ENCODE results near the gene ZNF462. TPM values are rescaled to one million over a fixed set of nuclear protein-coding genes. Genes with fewer than 3 reads are reported as not detected.

ZNF462 gene
- total and polyA plus RNA-seq, 2 of the 13 experiments (the other 11 are each of a cell fraction or from before 2014, with no cell fraction given) = not detected

- no peak overlapping the region for H3K27ac ChIP-seq (ENCODE audit: extremely low read length, insufficient read depth, low read length)
- no peak for FAIRE-seq
- in situ Hi-C loops (cut with HindIII; ENCODE audit: extremely low pct_ligation_motif_present, low pct_unique_long_range_greater_than_20kb) = no loop called here
These were observed 15.3 kb downstream of the ZNF462 start for GRCh38 chr9:106878081-106878837.

More at GRCh38 chr9:106878081-106878837, 15.3 kb downstream of the ZNF462 start:
- DNase-seq (ENCODE audit: low spot score) = no peak
- no peaks in the 10 kb centered on the region for H3K27me3 ChIP-seq (ENCODE audit: control insufficient read depth in 1 of 2, insufficient read depth in 2 of 2, low read length in 2 of 2)
- TF ChIP-seq ATF1 (CRISPR knock-in tag; IDR thresholded peaks at IDR 0.05) (no peak), ZNF790 (CRISPR knock-in tag; IDR thresholded peaks at IDR 0.05; ENCODE audit: borderline replicate concordance) (no peak), ZNF18 (CRISPR knock-in tag; IDR thresholded peaks at IDR 0.05; ENCODE audit: insufficient replicate concordance) (no peak), SNAPC2 (CRISPR knock-in tag; IDR thresholded peaks at IDR 0.05) (no peak), ZNF484 (CRISPR knock-in tag; IDR thresholded peaks at IDR 0.05; ENCODE audit: borderline replicate concordance, low read depth) (no peak), ZSCAN25 (CRISPR knock-in tag; IDR thresholded peaks at IDR 0.05) (no peak), GZF1 (CRISPR knock-in tag; IDR thresholded peaks at IDR 0.05) (no peak), TMF1 (CRISPR knock-in tag; IDR thresholded peaks at IDR 0.05; ENCODE audit: low read depth) (no peak), ZNF17 (CRISPR knock-in tag; IDR thresholded peaks at IDR 0.05) (no peak), ZNF350 (CRISPR knock-in tag; IDR thresholded peaks at IDR 0.05; ENCODE audit: borderline replicate concordance, low read depth) (no peak), ZNF569 (CRISPR knock-in tag; IDR thresholded peaks at IDR 0.05; ENCODE audit: borderline replicate concordance) (no peak), ZNF441 (CRISPR knock-in tag; IDR thresholded peaks at IDR 0.05; ENCODE audit: borderline replicate concordance) (no peak), PHF5A (CRISPR knock-in tag; IDR thresholded peaks at IDR 0.05; ENCODE audit: low read depth, unreplicated experiment) (no peak), ERF (CRISPR knock-in tag; IDR thresholded peaks at IDR 0.05) (no peak), TFAP4 (IDR thresholded peaks at IDR 0.05; ENCODE audit: borderline replicate concordance, low read depth) (no peak)
- POLR2A ChIA-PET = no interaction called here
- no peaks in the 10 kb centered on the region for H3K9me3 ChIP-seq (ENCODE audit: low read length)
- BruUV-seq (replicated peaks) = no TSS peak
- intact Hi-C loops (cut with micrococcal nuclease; ENCODE audit: unreplicated experiment) = loop anchor here (5.0 kb wide), 1 partner anchor 584 kb away; no protein-coding TSS in a partner anchor
- H3K36me3 ChIP-seq (replicated peaks in 1 of 2; ENCODE audit: control insufficient read depth in 1 of 2, insufficient read depth in 2 of 2, low read length in 2 of 2) = no peaks in the 10 kb centered on the region
- H4K20me1 ChIP-seq (ENCODE audit: insufficient read depth, low read length) = no peaks in the 10 kb centered on the region
- no peak overlapping the region for H3K9ac ChIP-seq (ENCODE audit: insufficient read depth, low read depth, low read length)
- no peak overlapping the region for H3K4me2 ChIP-seq (ENCODE audit: low read depth, low read length)
- H3K4me1 ChIP-seq (ENCODE audit: insufficient read depth, low read length) = no peaks in the 10 kb centered on the region
- no peak overlapping the region for H2AFZ ChIP-seq (ENCODE audit: low read length)
- no peak for ATAC-seq
- H3K4me3 ChIP-seq (replicated peaks in 1 of 3; ENCODE audit: insufficient read depth in 1 of 3, low read depth in 2 of 3, low read length in 3 of 3) = no peak overlapping the region
- 6% methylated on average over 5 of the region's 5 CpGs for whole genome bisulfite sequencing (ENCODE audit: low lambda C conversion rate)
- no peaks in the 10 kb centered on the region for H3K79me2 ChIP-seq (ENCODE audit: insufficient read depth, low read length)
- CTCF ChIA-PET (ENCODE audit: low intra/inter-chr PET ratio, low total read pairs) = no interaction called here
